Endothelial cell of umbilical vein (primary cell): ENCODE measurements around the gene RILP. TPM values are rescaled to one million over a fixed set of nuclear protein-coding genes. Genes with fewer than 3 reads are reported as not detected.

ENCODE experiments used
- BruUV-seq: library from RNA; stranded (reverse); fragments of 400-500 nt; replicated peaks from 2 replicates; lab custom pipeline; 2021; lab: Mats Ljungman, UMichigan
- CTCF ChIA-PET: fragments of 300-600, 350-600 bp; sonication (Branson Sonifier 250); formaldehyde crosslinking; loops from one replicate; lab custom pipeline; 2021; ENCODE audit warnings: antibody characterized with exemption, inconsistent platforms; lab: Charles Lee
- POLR2A ChIA-PET: fragments of 300-600, 350-600 bp; sonication (Branson Sonifier 250); formaldehyde crosslinking; loops from one replicate; lab custom pipeline; 2021; ENCODE audit warnings: antibody characterized with exemption, inconsistent platforms; lab: Charles Lee
- DNase-seq: peaks from one replicate; pipeline ENCODE4 v3.0.0-alpha.2; 2011; ENCODE audit warnings: low read depth, low spot score
- FAIRE-seq: peaks from 2 replicates; lab custom pipeline; 2011; peaks lifted over from hg19 to GRCh38; lab: Jason Lieb, UNC
- H2AFZ ChIP-seq: 2 replicates; pipeline ENCODE4 v1.6.0; 2012; ENCODE audit warnings: low read depth, low read length, control low read depth, inconsistent platforms
- H3K27ac ChIP-seq: 2 replicates; pipeline ENCODE4 v1.5.1; 2011; ENCODE audit warnings: low read depth, mild to moderate bottlenecking, control low read depth, low read length, moderate library complexity; ENCODE audit not compliant: insufficient read depth
- H3K27me3 ChIP-seq, 2 experiments: 2 replicates each; pipeline versions ENCODE4 v1.6.0 to v1.6.1; 2011; ENCODE audit warnings: low read length in 2 of 2, mixed read lengths in 1 of 2; ENCODE audit not compliant: control insufficient read depth in 2 of 2, insufficient read depth in 2 of 2
- H3K36me3 ChIP-seq, 2 experiments: 2 replicates in 1 of 2; 3 replicates in 1 of 2; pipeline ENCODE4 v1.5.1; 2011; ENCODE audit warnings: low read length in 2 of 2, mild to moderate bottlenecking in 1 of 2, moderate library complexity in 1 of 2; ENCODE audit not compliant: control insufficient read depth in 2 of 2, insufficient read depth in 2 of 2; ENCODE audit errors: extremely low read depth in 1 of 2
- H3K4me1 ChIP-seq: 3 replicates; pipeline ENCODE4 v1.5.1; 2011; ENCODE audit warnings: mild to moderate bottlenecking, low read length; ENCODE audit not compliant: control insufficient read depth, insufficient read depth; ENCODE audit errors: extremely low read depth
- H3K4me2 ChIP-seq: 2 replicates; pipeline ENCODE4 v1.6.1; 2011; ENCODE audit warnings: low read length, control low read depth, mixed read lengths; ENCODE audit not compliant: insufficient read depth
- H3K4me3 ChIP-seq, 3 experiments: fragments of 200-600 bp in 1 of 3; sonication (generic), shearing (Covaris generic) in 1 of 3; replicated peaks in 1 of 3; 2 replicates each; pipeline ENCODE4 v1.5.1; 2011 to 2016; ENCODE audit warnings: control low read depth in 3 of 3, low read length in 3 of 3, mild to moderate bottlenecking in 2 of 3, inconsistent platforms in 1 of 3, low read depth in 1 of 3, moderate library complexity in 1 of 3; ENCODE audit not compliant: insufficient read depth in 1 of 3
- H3K79me2 ChIP-seq: 2 replicates; pipeline ENCODE4 v1.6.0; 2012; ENCODE audit warnings: low read length, inconsistent platforms; ENCODE audit not compliant: control insufficient read depth, insufficient read depth
- H3K9ac ChIP-seq: replicated peaks from 2 replicates; pipeline ENCODE3; 2011; ENCODE audit warnings: low read length, control low read depth; ENCODE audit not compliant: insufficient read depth; ENCODE audit errors: extremely low read depth
- H3K9me1 ChIP-seq: replicated peaks from 3 replicates; pipeline ENCODE4 v1.6.0; 2011; ENCODE audit warnings: mild to moderate bottlenecking, low read length; ENCODE audit not compliant: control insufficient read depth, insufficient read depth; ENCODE audit errors: extremely low read depth
- H3K9me3 ChIP-seq: replicated peaks from 2 replicates; pipeline ENCODE4 v1.5.1; 2012; ENCODE audit warnings: low read length, inconsistent platforms; ENCODE audit not compliant: control insufficient read depth, insufficient read depth
- H4K20me1 ChIP-seq: replicated peaks from 2 replicates; pipeline ENCODE3; 2011; ENCODE audit warnings: mild to moderate bottlenecking, low read length; ENCODE audit not compliant: control insufficient read depth, insufficient read depth; ENCODE audit errors: extremely low read depth
- CTCF ChIP-seq, 2 donors: IDR thresholded peaks; 1 replicate in 1 of 2; 2 replicates in 1 of 2; pipeline ENCODE4 v1.5.1; 2011; ENCODE audit warnings: low read length in 2 of 2, mild to moderate bottlenecking in 2 of 2, moderate library complexity in 2 of 2, control low read depth in 1 of 2, inconsistent platforms in 1 of 2, low read depth in 1 of 2; ENCODE audit not compliant: insufficient read depth in 1 of 2; ENCODE audit errors: extremely low read depth in 1 of 2
- EZH2 ChIP-seq: IDR thresholded peaks from 2 replicates; pipeline ENCODE4 v1.6.1; 2012; ENCODE audit warnings: borderline replicate concordance, low read depth, mild to moderate bottlenecking, moderate library complexity, low read length, inconsistent platforms; ENCODE audit not compliant: severe bottlenecking
- FOS ChIP-seq: IDR thresholded peaks from 2 replicates; pipeline ENCODE4 v1.6.1; 2011; ENCODE audit warnings: mild to moderate bottlenecking, low read length, moderate library complexity, borderline replicate concordance; ENCODE audit not compliant: insufficient read depth
- GATA2 ChIP-seq: IDR thresholded peaks from 2 replicates; pipeline ENCODE4 v1.7.0; 2011; ENCODE audit warnings: low read depth, mild to moderate bottlenecking, moderate library complexity, mixed read lengths, low read length; ENCODE audit not compliant: insufficient read length, insufficient read depth
- JUN ChIP-seq: IDR thresholded peaks from 2 replicates; pipeline ENCODE4 v1.6.1; 2011; ENCODE audit warnings: borderline replicate concordance, low read depth; ENCODE audit not compliant: insufficient read length, insufficient read depth
- MYC ChIP-seq: IDR thresholded peaks from one replicate; pipeline ENCODE4 v1.6.1; 2011; ENCODE audit warnings: mild to moderate bottlenecking, low read depth, low read length
- POLR2A ChIP-seq: IDR thresholded peaks from 2 replicates; pipeline ENCODE4 v1.6.1; 2012; ENCODE audit warnings: low read depth, mild to moderate bottlenecking, control low read depth, low read length
- POLR2AphosphoS5 ChIP-seq: IDR thresholded peaks from 2 replicates; pipeline ENCODE4 v1.6.1; 2012; ENCODE audit warnings: low read depth, mild to moderate bottlenecking, control low read depth, low read length, moderate library complexity; ENCODE audit not compliant: insufficient read depth
- dilution Hi-C: fragments of 300-500 bp; cut with MboI; formaldehyde crosslinking; loops from one replicate; pipeline ENCODE4 v1.15.0; 2019; ENCODE audit warnings: low sequenced_read_pairs; ENCODE audit not compliant: extremely low pct_ligation_motif_present
- intact Hi-C: fragments of 100-400 bp; cut with micrococcal nuclease; formaldehyde crosslinking; loops from one replicate; pipeline ENCODE4 v1.10.0; 2022
- polyA plus RNA-seq, 4 experiments: library from polyadenylated mRNA; depleted of rRNA in 3 of 4; stranded (reverse) in 3 of 4; unstranded in 1 of 4; fragments of >200 nt; gene quantifications; 2 replicates each; pipeline versions ENCODE4 v1.2.1 to v1.2.3, GENCODE V29; 2011 to 2012; ENCODE audit warnings: missing spikeins in 1 of 4
- total RNA-seq: library from RNA; stranded (reverse); gene quantifications from 2 replicates; pipeline ENCODE4 v1.2.3, GENCODE V29; 2021
- TF ChIP-seq, protein P1 (sequence below): IDR thresholded peaks from 2 replicates; pipeline ENCODE4 v1.6.1; 2011; ENCODE audit not compliant: insufficient read depth, insufficient read length

The RILP gene
- total and polyA plus RNA-seq, 2 donors (not counting 3 experiments of a cell fraction or from before 2014, with no cell fraction given) = 9.4 to 10.0 TPM

- no peaks in the 10 kb centered on the region for H3K9me3 ChIP-seq
- POLR2A ChIA-PET = interaction anchor here (1.1 kb wide), 1 partner anchor 19 kb away, joined by 3 read pairs; no protein-coding TSS in a partner anchor
- H2AFZ ChIP-seq = peak overlapping the region; percentile 96
- no peaks in the 10 kb centered on the region for H3K36me3 ChIP-seq
- TF ChIP-seq, protein P1, sequence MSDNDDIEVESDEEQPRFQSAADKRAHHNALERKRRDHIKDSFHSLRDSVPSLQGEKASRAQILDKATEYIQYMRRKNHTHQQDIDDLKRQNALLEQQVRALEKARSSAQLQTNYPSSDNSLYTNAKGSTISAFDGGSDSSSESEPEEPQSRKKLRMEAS = no peak
- TF ChIP-seq JUN (no peak), EZH2 (no peak), POLR2A (no peak), GATA2 (no peak), FOS (no peak), MYC (no peak), POLR2AphosphoS5 (no peak), CTCF (IDR thresholded peaks at IDR 0.05; ENCODE audit: extremely low read depth in 1 of 2, insufficient read depth in 1 of 2, low read depth in 1 of 2, low read length in 2 of 2) (no peak)
- peak; percentile 26 for DNase-seq
- CTCF ChIA-PET = interaction anchor here (0.7 to 2.3 kb wide), 3 partner anchors 16 to 547 kb away, joined by 3 to 8 read pairs (median 3); no protein-coding TSS in a partner anchor
- no peaks in the 10 kb centered on the region for H3K27me3 ChIP-seq
- no peaks in the 10 kb centered on the region for H3K79me2 ChIP-seq
- no peak overlapping the region for H3K9ac ChIP-seq
- BruUV-seq = no TSS peak
- dilution Hi-C loops (no loop called here), intact Hi-C loops (no loop called here)
- peaks cover 5% of the 10 kb centered on the region for H3K4me1 ChIP-seq
- FAIRE-seq = no peak
- H3K4me2 ChIP-seq = peak overlapping the region; percentile 22
- no peak overlapping the region for H3K27ac ChIP-seq
- no peaks in the 10 kb centered on the region for H4K20me1 ChIP-seq
- no peak overlapping the region for H3K4me3 ChIP-seq
- H3K9me1 ChIP-seq = no peaks in the 10 kb centered on the region
These were observed 48.0 kb upstream of the RILP start for GRCh38 chr17:1697681-1698080.
